ENCODE data around the gene EMC7. TPM values are rescaled to one million over a fixed set of nuclear protein-coding genes. Genes with fewer than 3 reads are reported as not detected.

EMC7 gene
- total RNA-seq, 1 donor from 2014 or later = 47.4 TPM

GRCh38 chr15:34109797-34110663 is 8.4 kb upstream of the EMC7 start:
- Mint-ChIP-seq H3K4me1 (ENCODE audit: low read depth, unreplicated experiment) (no peaks in the 10 kb centered on the region), H3K36me3 (ENCODE audit: unreplicated experiment) (no peaks in the 10 kb centered on the region), H3K4me3 (ENCODE audit: unreplicated experiment) (no peak overlapping the region), H3K9me3 (ENCODE audit: unreplicated experiment) (no peaks in the 10 kb centered on the region), H3K27me3 (ENCODE audit: unreplicated experiment) (peaks cover 1% of the 10 kb centered on the region), H3K27ac (ENCODE audit: unreplicated experiment) (no peak overlapping the region)
- DNase-seq = no peak
- TF ChIP-seq, protein P1, sequence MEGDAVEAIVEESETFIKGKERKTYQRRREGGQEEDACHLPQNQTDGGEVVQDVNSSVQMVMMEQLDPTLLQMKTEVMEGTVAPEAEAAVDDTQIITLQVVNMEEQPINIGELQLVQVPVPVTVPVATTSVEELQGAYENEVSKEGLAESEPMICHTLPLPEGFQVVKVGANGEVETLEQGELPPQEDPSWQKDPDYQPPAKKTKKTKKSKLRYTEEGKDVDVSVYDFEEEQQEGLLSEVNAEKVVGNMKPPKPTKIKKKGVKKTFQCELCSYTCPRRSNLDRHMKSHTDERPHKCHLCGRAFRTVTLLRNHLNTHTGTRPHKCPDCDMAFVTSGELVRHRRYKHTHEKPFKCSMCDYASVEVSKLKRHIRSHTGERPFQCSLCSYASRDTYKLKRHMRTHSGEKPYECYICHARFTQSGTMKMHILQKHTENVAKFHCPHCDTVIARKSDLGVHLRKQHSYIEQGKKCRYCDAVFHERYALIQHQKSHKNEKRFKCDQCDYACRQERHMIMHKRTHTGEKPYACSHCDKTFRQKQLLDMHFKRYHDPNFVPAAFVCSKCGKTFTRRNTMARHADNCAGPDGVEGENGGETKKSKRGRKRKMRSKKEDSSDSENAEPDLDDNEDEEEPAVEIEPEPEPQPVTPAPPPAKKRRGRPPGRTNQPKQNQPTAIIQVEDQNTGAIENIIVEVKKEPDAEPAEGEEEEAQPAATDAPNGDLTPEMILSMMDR (IDR thresholded peaks at IDR 0.05; ENCODE audit: partially characterized antibody, unreplicated experiment) = peak; percentile 68

- Mint-ChIP-seq H3K27ac (ENCODE audit: unreplicated experiment) (no peak overlapping the region), H3K4me1 (ENCODE audit: low read depth, unreplicated experiment) (no peaks in the 10 kb centered on the region), H3K4me3 (ENCODE audit: unreplicated experiment) (no peak overlapping the region), H3K9me3 (ENCODE audit: unreplicated experiment) (no peaks in the 10 kb centered on the region), H3K36me3 (ENCODE audit: unreplicated experiment) (no peaks in the 10 kb centered on the region), H3K27me3 (ENCODE audit: unreplicated experiment) (no peaks in the 10 kb centered on the region)
- DNase-seq = no peak
- TF ChIP-seq, protein P1 (IDR thresholded peaks at IDR 0.05; ENCODE audit: partially characterized antibody, unreplicated experiment) = no peak
Observed at GRCh38 chr15:34107315-34107714, 5.7 kb upstream of the EMC7 start.

DNA sequence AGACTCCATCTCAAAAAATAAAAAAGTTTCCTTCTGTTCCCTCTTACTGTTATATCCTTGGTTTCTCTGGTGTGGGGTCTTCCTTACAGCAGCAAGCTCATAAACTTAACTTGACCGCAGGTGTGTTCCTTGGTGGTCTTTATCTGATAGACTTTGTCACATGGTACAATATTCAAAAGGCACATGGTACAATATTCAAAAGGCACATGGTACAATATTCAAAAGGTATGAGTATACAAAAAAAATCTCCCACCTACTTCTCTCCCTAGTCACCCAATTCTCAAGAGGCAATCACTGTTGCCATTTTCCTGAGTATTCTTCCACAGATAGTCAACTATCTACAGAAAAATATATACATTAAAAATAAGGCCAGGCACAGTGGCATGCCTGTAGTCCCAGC is 4.8 kb upstream of the EMC7 start:
- TF ChIP-seq, protein P1 (IDR thresholded peaks at IDR 0.05; ENCODE audit: partially characterized antibody, unreplicated experiment) = no peak
- peaks cover 7% of the 10 kb centered on the region for H3K9me3 Mint-ChIP-seq (ENCODE audit: unreplicated experiment)
- no peak for DNase-seq
- no peak overlapping the region for H3K4me3 Mint-ChIP-seq (ENCODE audit: unreplicated experiment)
- peaks cover 3% of the 10 kb centered on the region for H3K4me1 Mint-ChIP-seq (ENCODE audit: low read depth, unreplicated experiment)
- H3K27me3 Mint-ChIP-seq (ENCODE audit: unreplicated experiment) = peaks cover 8% of the 10 kb centered on the region
- H3K27ac Mint-ChIP-seq (ENCODE audit: unreplicated experiment) = no peak overlapping the region
- no peaks in the 10 kb centered on the region for H3K36me3 Mint-ChIP-seq (ENCODE audit: unreplicated experiment)

- Mint-ChIP-seq H3K9me3 (ENCODE audit: unreplicated experiment) (peaks cover 7% of the 10 kb centered on the region), H3K36me3 (ENCODE audit: unreplicated experiment) (no peaks in the 10 kb centered on the region), H3K4me1 (ENCODE audit: low read depth, unreplicated experiment) (peaks cover 4% of the 10 kb centered on the region), H3K4me3 (ENCODE audit: unreplicated experiment) (peak overlapping the region; percentile 96), H3K27me3 (ENCODE audit: unreplicated experiment) (peaks cover 8% of the 10 kb centered on the region), H3K27ac (ENCODE audit: unreplicated experiment) (peak overlapping the region; percentile 98)
- TF ChIP-seq, protein P1 (IDR thresholded peaks at IDR 0.05; ENCODE audit: partially characterized antibody, unreplicated experiment) = no peak
- no peak for DNase-seq
Observed at GRCh38 chr15:34102175-34102925, 688 bp upstream of the EMC7 start.
